Progenitor cell of endocrine pancreas (in vitro differentiated cells): ENCODE results near the gene CIAPIN1. TPM values are rescaled to one million over a fixed set of nuclear protein-coding genes. Genes with fewer than 3 reads are reported as not detected.
A peak's percentile ranks its signal among the peaks of the same experiment; 100 is the strongest.

Experiments
- DNase-seq: peaks from one replicate; pipeline ENCODE4 v3.0.0; 2021; ENCODE audit warnings: low spot score; ENCODE audit not compliant: unreplicated experiment
- H3K27ac Mint-ChIP-seq: 2 replicates; pipeline ENCODE4 v1.8.0; 2021; ENCODE audit warnings: mild to moderate bottlenecking, moderate library complexity, mixed read lengths
- H3K27me3 Mint-ChIP-seq: 2 replicates; pipeline ENCODE4 v1.8.0; 2021; ENCODE audit warnings: mixed read lengths
- H3K36me3 Mint-ChIP-seq: 2 replicates; pipeline ENCODE4 v1.8.0; 2022; ENCODE audit warnings: mixed read lengths; ENCODE audit not compliant: insufficient read depth
- H3K4me1 Mint-ChIP-seq: 2 replicates; pipeline ENCODE4 v1.8.0; 2021; ENCODE audit warnings: low read depth, mixed read lengths
- H3K4me3 Mint-ChIP-seq: 2 replicates; pipeline ENCODE4 v1.8.0; 2021; ENCODE audit warnings: low read depth, mild to moderate bottlenecking, moderate library complexity, mixed read lengths
- H3K9me3 Mint-ChIP-seq: 2 replicates; pipeline ENCODE4 v1.8.0; 2021; ENCODE audit warnings: low read depth, mixed read lengths
- total RNA-seq: library from RNA; stranded (reverse); gene quantifications from 2 replicates; pipeline ENCODE4 v1.2.1, GENCODE V29; 2021
- TF ChIP-seq, protein P1 (sequence below): fragments of 200-600 bp; sonication (generic); IDR thresholded peaks from one replicate; pipeline ENCODE4 v1.5.0; 2021; ENCODE audit warnings: antibody characterized with exemption, mild to moderate bottlenecking; ENCODE audit not compliant: unreplicated experiment

The CIAPIN1 gene
- total RNA-seq, 1 donor from 2014 or later: 79.3 TPM

DNA sequence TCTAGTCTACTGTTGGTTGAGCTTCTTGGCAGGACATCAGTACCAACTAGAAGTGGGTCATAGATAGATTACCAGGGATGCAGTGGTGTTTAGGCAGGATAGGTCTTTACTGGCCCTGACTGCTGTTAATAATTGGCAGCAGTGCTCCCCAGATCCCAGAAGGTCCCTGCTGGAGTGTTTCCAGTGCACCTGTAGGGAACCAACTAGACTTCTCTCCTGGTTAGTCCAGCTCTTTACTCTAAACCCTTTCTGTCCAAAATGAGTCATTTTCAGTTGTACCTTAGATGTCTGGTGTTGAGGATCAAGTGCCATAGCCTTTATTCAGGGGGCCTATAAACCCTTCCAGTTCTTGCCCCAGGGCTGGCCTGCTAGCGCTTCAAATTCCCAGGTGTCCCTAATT lies 24.0 kb upstream of the CIAPIN1 start:
- Mint-ChIP-seq H3K9me3 (no peaks in the 10 kb centered on the region), H3K36me3 (peaks cover 15% of the 10 kb centered on the region), H3K4me1 (peaks cover 28% of the 10 kb centered on the region), H3K4me3 (peak overlapping the region; percentile 14), H3K27me3 (no peaks in the 10 kb centered on the region), H3K27ac (peak overlapping the region; percentile 90)
- DNase-seq: no peak
- TF ChIP-seq, protein P1, sequence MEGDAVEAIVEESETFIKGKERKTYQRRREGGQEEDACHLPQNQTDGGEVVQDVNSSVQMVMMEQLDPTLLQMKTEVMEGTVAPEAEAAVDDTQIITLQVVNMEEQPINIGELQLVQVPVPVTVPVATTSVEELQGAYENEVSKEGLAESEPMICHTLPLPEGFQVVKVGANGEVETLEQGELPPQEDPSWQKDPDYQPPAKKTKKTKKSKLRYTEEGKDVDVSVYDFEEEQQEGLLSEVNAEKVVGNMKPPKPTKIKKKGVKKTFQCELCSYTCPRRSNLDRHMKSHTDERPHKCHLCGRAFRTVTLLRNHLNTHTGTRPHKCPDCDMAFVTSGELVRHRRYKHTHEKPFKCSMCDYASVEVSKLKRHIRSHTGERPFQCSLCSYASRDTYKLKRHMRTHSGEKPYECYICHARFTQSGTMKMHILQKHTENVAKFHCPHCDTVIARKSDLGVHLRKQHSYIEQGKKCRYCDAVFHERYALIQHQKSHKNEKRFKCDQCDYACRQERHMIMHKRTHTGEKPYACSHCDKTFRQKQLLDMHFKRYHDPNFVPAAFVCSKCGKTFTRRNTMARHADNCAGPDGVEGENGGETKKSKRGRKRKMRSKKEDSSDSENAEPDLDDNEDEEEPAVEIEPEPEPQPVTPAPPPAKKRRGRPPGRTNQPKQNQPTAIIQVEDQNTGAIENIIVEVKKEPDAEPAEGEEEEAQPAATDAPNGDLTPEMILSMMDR: no peak

DNA sequence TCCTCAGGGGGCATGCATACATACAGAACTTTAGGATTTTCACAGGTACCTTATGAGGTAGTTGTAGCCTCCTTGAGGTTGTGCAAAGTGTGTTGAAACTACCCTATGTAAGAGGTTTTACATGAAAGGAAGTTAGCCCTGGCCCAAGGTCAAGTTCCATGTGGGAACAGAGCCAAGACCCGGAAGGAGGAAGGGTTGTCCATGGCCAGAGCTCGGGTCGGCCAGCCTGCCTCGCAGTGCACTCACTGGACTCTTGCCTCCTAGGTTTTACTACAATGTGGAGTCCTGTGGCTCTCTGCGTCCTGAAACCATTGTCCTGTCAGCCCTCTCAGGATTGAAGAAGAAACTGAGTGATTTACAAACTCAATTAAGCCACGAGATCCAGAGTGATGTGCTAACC lies 23.5 kb upstream of the CIAPIN1 start:
- no peak for DNase-seq
- Mint-ChIP-seq H3K4me3 (no peak overlapping the region), H3K4me1 (peaks cover 25% of the 10 kb centered on the region), H3K9me3 (no peaks in the 10 kb centered on the region), H3K27ac (no peak overlapping the region), H3K36me3 (peaks cover 18% of the 10 kb centered on the region), H3K27me3 (no peaks in the 10 kb centered on the region)
- TF ChIP-seq, protein P1: no peak

DNA sequence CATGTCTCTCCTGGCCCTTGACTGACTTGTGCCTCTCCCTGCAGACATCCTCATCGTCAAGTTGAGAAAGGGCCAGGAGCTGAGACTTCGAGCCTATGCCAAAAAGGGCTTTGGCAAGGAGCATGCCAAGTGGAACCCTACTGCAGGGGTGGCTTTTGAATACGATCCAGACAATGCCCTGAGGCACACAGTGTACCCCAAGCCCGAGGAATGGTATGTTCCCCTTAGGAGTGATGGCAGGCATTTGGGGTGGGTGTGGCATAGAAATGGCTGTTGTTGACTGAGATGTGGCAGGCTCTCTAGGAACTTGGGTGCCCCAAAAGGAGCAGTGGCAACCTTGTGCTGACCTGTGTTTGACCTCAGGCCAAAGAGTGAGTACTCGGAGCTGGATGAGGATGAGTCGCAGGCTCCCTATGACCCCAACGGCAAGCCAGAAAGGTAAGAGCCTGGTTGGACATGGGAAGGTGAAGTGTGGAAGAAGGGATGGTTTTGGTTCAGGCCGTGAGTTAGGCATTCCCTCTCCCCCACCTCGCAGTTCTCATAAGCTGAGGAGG lies 22.8 kb upstream of the CIAPIN1 start:
- H3K27ac Mint-ChIP-seq: peak overlapping the region; percentile 45
- no peak for DNase-seq
- H3K27me3 Mint-ChIP-seq: no peaks in the 10 kb centered on the region
- no peaks in the 10 kb centered on the region for H3K9me3 Mint-ChIP-seq
- H3K4me1 Mint-ChIP-seq: peaks cover 26% of the 10 kb centered on the region
- no peak overlapping the region for H3K4me3 Mint-ChIP-seq
- TF ChIP-seq, protein P1: no peak
- H3K36me3 Mint-ChIP-seq: peaks cover 18% of the 10 kb centered on the region

DNA sequence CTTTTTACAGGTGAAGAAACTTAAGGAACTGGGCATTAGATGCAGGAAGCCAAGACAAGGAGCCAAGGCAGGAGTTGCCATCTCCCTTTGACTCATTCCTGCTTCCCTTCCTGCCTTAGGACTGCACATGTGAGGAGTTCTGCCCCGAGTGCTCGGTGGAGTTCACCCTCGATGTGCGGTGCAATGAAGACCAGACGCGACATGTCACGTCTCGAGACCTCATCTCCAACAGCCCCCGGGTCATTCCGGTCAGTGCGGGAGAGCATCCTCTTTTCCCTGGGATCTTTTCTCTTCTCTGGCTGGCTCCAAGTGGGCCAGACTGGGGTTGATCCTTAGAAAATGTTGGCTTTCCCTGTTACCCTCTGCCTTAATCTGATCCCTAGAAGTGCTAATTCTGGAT lies 21.9 kb upstream of the CIAPIN1 start:
- H3K36me3 Mint-ChIP-seq: peaks cover 22% of the 10 kb centered on the region
- H3K27ac Mint-ChIP-seq: no peak overlapping the region
- no peak for DNase-seq
- H3K27me3 Mint-ChIP-seq: no peaks in the 10 kb centered on the region
- TF ChIP-seq, protein P1: no peak
- H3K4me1 Mint-ChIP-seq: peaks cover 28% of the 10 kb centered on the region
- no peaks in the 10 kb centered on the region for H3K9me3 Mint-ChIP-seq
- no peak overlapping the region for H3K4me3 Mint-ChIP-seq

DNA sequence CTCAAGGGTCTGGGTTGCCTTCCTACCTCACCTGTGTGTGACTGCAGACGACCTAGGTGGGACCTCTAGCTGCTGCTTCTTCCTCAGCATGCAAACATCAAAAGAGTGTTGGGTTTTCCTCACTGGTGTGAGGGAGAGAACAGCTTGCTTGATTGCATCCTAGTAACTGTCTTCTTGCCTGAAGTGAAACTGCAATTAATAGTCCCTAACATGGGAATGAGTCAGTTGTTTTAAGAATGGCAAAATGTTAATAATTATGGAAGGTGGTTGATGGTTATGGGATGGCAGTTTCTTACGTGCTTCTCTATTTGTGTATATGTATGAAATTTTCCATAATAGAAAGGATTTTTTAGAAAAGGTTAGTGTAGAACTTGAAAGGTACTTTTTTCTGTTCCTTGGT lies 21.2 kb upstream of the CIAPIN1 start:
- Mint-ChIP-seq H3K9me3 (no peaks in the 10 kb centered on the region), H3K4me3 (no peak overlapping the region), H3K4me1 (peaks cover 30% of the 10 kb centered on the region), H3K36me3 (peaks cover 22% of the 10 kb centered on the region), H3K27me3 (no peaks in the 10 kb centered on the region), H3K27ac (no peak overlapping the region)
- TF ChIP-seq, protein P1: no peak
- no peak for DNase-seq
